ENCODE measurements around the gene GPC6. TPM values are rescaled to one million over a fixed set of nuclear protein-coding genes. Genes with fewer than 3 reads are reported as not detected.

Gene GPC6
- polyA plus RNA-seq, 1 donor (not counting 4 experiments of a cell fraction or from before 2014, with no cell fraction given) = 0.42 TPM

DNA sequence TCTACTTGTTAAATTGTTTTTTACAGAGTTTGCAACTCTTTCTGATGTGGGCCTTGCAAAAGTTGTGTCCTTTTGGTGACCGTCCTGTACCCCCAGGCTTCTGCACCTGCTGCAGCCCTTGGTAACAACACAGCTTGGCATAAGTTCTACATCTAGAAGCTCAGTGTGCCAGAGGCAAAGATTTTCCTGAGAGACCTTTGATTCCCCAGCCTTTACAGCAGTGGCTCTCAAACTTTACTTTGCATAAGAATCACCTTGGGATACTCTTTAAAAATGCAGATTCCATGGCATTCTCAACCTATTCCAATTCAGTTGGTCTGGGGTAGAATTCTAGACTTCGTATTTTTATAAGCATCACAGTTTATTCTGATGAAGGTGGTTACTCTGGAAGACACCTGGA is 991.9 kb downstream of the GPC6 start:
- dilution Hi-C loops (cut with MboI; ENCODE audit: extremely low pct_ligation_motif_present, low sequenced_read_pairs) = no loop called here
- H3K79me2 ChIP-seq (ENCODE audit: control insufficient read depth, insufficient read depth, low read length) = no peaks in the 10 kb centered on the region
- H3K36me3 ChIP-seq (ENCODE audit: control insufficient read depth in 2 of 2, extremely low read depth in 1 of 2, insufficient read depth in 2 of 2, low read length in 2 of 2) = no peaks in the 10 kb centered on the region
- H3K9me3 ChIP-seq (ENCODE audit: control insufficient read depth, low read depth, low read length) = no peaks in the 10 kb centered on the region
- no peak for TF ChIP-seq EZH2 (IDR thresholded peaks at IDR 0.05; ENCODE audit: low read length)
- TF ChIP-seq, protein P1, sequence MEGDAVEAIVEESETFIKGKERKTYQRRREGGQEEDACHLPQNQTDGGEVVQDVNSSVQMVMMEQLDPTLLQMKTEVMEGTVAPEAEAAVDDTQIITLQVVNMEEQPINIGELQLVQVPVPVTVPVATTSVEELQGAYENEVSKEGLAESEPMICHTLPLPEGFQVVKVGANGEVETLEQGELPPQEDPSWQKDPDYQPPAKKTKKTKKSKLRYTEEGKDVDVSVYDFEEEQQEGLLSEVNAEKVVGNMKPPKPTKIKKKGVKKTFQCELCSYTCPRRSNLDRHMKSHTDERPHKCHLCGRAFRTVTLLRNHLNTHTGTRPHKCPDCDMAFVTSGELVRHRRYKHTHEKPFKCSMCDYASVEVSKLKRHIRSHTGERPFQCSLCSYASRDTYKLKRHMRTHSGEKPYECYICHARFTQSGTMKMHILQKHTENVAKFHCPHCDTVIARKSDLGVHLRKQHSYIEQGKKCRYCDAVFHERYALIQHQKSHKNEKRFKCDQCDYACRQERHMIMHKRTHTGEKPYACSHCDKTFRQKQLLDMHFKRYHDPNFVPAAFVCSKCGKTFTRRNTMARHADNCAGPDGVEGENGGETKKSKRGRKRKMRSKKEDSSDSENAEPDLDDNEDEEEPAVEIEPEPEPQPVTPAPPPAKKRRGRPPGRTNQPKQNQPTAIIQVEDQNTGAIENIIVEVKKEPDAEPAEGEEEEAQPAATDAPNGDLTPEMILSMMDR (optimal IDR thresholded peaks at IDR 0.05 in 1 of 3, IDR thresholded peaks at IDR 0.05 in 1 of 3, conservative IDR thresholded peaks at IDR 0.05 in 1 of 3; ENCODE audit: extremely low read depth in 1 of 3, insufficient read depth in 2 of 3, low read length in 3 of 3) = no peak
- no peak overlapping the region for H3K27ac ChIP-seq (ENCODE audit: control insufficient read depth, insufficient read depth, low read length)
- no peaks in the 10 kb centered on the region for H4K20me1 ChIP-seq (ENCODE audit: control insufficient read depth, extremely low read depth, insufficient read depth, low read length)
- DNase-seq (ENCODE audit: low read depth, low spot score) (no peak), FAIRE-seq (no peak)
- no peaks in the 10 kb centered on the region for H3K9me1 ChIP-seq (ENCODE audit: control insufficient read depth, extremely low read depth, insufficient read depth, low read length)
- H2AFZ ChIP-seq (ENCODE audit: control insufficient read depth, low read length) = no peak overlapping the region
- no peak overlapping the region for H3K9ac ChIP-seq (ENCODE audit: control insufficient read depth, extremely low read depth, insufficient read depth, low read length)
- H3K4me2 ChIP-seq (ENCODE audit: control insufficient read depth, extremely low read depth, insufficient read depth, low read depth, low read length) = no peak overlapping the region
- no peak overlapping the region for H3K4me3 ChIP-seq (ENCODE audit: control insufficient read depth in 2 of 3, extremely low read depth in 1 of 3, insufficient read depth in 2 of 3, low read depth in 1 of 3, low read length in 3 of 3)
- no peaks in the 10 kb centered on the region for H3K27me3 ChIP-seq (ENCODE audit: control insufficient read depth, extremely low read depth, insufficient read depth, low read length)
- no peaks in the 10 kb centered on the region for H3K4me1 ChIP-seq (ENCODE audit: control insufficient read depth, extremely low read depth, insufficient read depth, low read length)

DNA sequence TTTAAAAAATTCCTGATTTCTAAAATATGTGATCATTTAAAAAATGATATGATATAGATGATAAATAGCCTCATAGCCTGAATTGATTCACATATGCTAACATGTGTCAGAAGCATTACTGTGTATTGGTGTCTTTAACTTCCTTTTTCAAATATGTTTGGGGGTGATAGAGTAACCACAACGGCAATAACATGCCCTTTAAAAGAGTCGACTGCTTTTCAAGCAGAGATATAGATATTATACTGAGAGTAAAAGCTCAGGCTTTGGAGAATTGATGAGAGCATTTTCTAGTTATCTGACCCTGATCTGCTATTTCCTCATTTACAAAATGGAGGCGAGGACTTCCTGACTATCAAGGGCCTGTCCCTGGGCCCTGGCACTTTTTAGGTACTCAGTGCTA is 992.3 kb downstream of the GPC6 start:
- FAIRE-seq = no peak
- Histone ChIP-seq H3K27me3 (ENCODE audit: control insufficient read depth, extremely low read depth, insufficient read depth, low read length) (no peaks in the 10 kb centered on the region), H3K9me3 (ENCODE audit: control insufficient read depth, low read depth, low read length) (no peaks in the 10 kb centered on the region), H3K9me1 (ENCODE audit: control insufficient read depth, extremely low read depth, insufficient read depth, low read length) (no peaks in the 10 kb centered on the region), H3K4me3 (ENCODE audit: control insufficient read depth in 2 of 3, extremely low read depth in 1 of 3, insufficient read depth in 2 of 3, low read depth in 1 of 3, low read length in 3 of 3) (no peak overlapping the region), H3K27ac (ENCODE audit: control insufficient read depth, insufficient read depth, low read length) (no peak overlapping the region), H3K4me2 (ENCODE audit: control insufficient read depth, extremely low read depth, insufficient read depth, low read depth, low read length) (no peak overlapping the region), H4K20me1 (ENCODE audit: control insufficient read depth, extremely low read depth, insufficient read depth, low read length) (no peaks in the 10 kb centered on the region), H3K4me1 (ENCODE audit: control insufficient read depth, extremely low read depth, insufficient read depth, low read length) (no peaks in the 10 kb centered on the region), H2AFZ (ENCODE audit: control insufficient read depth, low read length) (no peak overlapping the region), H3K9ac (ENCODE audit: control insufficient read depth, extremely low read depth, insufficient read depth, low read length) (no peak overlapping the region), H3K36me3 (ENCODE audit: control insufficient read depth in 2 of 2, extremely low read depth in 1 of 2, insufficient read depth in 2 of 2, low read length in 2 of 2) (no peaks in the 10 kb centered on the region), H3K79me2 (ENCODE audit: control insufficient read depth, insufficient read depth, low read length) (no peaks in the 10 kb centered on the region)
- dilution Hi-C loops (cut with MboI; ENCODE audit: extremely low pct_ligation_motif_present, low sequenced_read_pairs) = no loop called here
- TF ChIP-seq EZH2 (IDR thresholded peaks at IDR 0.05; ENCODE audit: low read length) = no peak
- TF ChIP-seq, protein P1 (optimal IDR thresholded peaks at IDR 0.05 in 1 of 3, IDR thresholded peaks at IDR 0.05 in 1 of 3, conservative IDR thresholded peaks at IDR 0.05 in 1 of 3; ENCODE audit: extremely low read depth in 1 of 3, insufficient read depth in 2 of 3, low read length in 3 of 3) = no peak
- DNase-seq (ENCODE audit: low read depth, low spot score) = no peak

All from keratinocyte (primary cell).